ENCODE measurements around the gene EEF1AKMT3.

The EEF1AKMT3 gene

DNA sequence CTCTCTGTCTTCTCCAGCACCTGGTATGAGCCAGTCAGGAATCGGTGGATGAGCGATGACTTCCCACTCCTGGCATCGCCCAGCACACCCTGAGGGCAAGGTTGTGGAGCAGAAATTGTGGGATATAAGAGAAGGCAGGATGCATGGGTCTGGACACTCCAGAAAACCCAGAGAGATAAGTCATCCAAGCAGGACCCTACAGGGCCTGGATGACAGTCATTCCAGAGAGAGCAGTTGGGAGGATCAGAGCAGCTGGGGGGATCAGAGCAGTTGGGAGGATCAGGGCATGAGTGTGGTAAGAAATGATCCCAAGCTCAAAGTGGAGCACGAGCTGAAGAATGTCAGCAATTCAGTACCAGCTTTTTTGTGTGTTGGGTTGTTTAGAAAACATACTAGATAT, 37.8 kb upstream of the EEF1AKMT3 start:
- DNase-seq, result no peak

DNA sequence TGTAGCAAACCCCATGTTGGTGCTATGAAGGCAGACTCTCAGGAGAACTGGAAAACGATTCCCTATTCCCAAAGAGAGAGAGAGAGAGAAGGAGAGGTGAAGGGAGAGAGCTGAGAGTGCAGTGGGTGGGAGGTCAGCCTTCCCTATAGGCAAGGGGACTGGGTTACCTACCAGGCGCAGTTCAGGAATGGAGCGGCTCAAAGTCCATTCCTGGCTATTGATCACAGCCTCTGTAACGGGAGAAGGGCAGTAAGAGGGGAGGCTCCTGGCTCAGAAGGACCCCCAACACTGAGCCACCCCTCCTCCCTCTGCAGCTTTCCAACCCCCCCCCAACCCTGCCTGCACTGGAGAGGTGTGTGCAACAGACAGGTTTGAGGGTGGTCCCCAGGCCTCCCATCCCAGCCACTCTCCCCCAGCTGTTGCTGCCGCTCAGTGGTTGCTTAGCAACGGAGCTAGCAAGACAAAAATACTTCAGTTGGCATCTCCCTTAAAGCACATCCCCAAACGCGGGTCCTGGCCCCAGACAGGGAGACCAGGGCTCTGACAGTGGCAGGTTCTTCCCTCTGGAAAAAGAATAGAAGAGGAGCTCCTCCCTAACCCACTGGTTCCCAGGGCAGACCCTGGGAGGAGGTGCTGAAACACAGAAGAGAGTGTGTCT, 37.1 kb upstream of the EEF1AKMT3 start:
- DNase-seq, result peak in 8 of 58 donors; percentile 11 to 37 (median 22)

DNA sequence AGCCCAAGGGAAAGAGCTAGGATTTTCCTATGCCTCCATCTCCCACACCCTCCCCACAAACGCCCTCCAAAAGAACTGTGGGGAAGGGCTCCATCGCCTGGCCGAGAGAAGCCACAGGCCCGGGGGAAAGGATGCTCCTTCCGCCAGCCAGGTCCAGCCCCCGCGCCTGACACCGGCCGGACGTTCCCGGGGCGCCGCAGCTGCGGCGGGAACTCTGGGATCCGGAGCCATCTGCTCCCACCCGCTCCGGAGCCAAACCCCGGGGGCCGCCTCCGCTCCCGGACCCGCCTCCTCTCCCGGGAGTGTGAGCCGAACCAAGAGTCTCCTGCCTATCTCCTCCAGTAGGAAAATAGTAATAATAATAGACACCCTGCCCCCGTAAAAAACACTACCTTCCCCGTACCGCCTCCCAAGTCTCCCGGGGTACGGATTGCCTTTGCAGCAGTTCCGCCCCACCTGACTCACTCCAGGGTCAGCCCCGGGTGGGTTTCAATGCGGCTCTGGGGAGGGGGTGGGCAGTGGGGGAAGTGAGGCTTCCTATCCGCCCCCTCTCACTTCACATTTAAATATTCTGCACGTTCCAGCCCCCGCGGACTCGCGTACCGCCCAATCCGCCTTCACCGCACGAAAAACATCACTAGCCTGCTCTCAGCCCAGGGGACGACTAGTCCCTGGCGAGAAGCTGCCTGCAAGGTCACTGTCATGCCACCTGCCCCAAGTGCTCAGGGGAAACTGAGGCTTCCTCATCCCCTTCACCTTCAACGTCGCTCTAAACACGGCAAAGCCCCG, 36.3 kb upstream of the EEF1AKMT3 start:
- peak in 40 of 58 donors; percentile 9 to 80 (median 34) for DNase-seq

DNA sequence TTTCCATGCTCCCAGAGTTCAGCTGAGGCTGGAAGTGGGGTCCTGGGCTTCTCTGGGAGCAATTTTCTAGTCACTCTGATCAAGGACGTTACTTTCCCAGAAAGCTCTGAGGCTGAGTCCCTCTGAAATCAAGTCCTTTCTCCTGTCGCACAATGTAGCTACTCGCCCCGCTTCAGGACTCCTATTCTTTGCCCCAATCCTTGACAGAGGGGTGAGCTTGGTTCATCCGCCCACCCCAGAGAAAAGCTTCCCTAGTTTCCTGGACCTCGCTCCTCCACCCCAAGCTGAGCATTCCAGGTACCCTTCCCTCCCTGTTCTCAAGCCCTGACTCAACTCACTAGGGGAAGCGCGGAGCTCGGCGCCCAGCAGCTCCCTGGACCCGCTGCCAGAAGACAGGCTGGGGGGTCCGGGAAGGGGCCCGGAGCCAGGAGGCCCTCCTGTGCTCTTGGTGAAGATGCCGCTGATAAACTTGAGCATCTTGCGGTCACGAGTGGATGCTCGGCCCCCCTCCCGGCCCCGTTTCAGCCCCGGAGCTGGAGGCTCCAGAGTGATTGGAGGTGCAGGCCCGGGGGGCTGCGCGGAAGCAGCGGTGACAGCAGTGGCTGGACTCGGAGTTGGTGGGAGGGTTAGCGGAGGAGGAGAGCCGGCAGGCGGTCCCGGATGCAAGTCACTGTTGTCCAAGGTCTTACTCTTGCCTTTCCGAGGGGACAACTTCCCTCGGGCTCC, 35.5 kb upstream of the EEF1AKMT3 start:
- peak in 1 of 58 donors; percentile 31 for DNase-seq

DNA sequence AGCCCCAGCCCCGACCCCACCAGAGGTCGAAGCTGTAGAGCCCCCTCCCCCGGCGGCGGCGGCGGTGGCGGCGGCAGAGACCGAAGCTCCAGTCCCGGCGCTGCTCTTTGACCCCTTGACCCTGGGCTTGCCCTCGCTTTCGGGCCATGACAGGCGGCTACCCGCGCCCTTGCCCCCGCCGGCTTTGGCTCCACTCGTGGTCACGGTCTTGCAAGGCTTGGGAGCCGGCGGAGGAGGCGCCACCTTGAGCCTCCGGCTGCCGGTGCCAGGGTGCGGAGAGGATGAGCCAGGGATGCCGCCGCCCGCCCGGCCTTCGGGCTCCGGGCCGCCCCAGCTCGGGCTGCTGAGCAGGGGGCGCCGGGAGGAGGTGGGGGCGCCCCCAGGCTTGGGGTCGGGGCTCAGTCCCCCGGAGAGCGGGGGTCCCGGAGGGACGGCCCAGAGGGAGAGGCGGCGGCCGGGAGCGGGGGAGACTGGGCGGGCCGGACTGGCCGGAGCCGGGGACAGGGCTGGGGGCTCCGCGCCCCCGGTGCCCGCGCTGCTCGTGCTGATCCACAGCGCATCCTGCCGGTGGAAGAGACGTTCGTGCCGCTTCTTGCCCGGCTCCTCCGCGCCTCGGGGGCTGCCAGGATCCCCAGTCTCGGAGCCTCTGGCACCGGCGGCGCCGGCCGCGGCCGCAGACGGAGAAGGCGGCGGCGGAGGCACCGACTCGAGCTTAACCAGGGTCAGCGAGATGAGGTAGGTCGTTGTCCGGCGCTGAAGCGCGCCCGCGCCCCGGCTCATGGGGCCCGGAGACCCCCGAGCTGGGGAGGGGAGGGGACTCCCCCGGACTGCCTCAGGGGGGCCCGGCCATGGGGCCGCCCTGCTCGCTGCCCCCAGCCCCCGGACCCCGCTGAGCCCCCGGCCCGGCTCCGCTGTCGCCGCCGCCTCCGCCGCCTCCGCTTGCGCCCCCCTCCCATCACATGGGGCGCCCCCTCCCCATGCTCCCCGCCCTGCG, 34.6 kb upstream of the EEF1AKMT3 start:
- DNase-seq, result peak in 6 of 58 donors; percentile 9 to 39 (median 15)

DNA sequence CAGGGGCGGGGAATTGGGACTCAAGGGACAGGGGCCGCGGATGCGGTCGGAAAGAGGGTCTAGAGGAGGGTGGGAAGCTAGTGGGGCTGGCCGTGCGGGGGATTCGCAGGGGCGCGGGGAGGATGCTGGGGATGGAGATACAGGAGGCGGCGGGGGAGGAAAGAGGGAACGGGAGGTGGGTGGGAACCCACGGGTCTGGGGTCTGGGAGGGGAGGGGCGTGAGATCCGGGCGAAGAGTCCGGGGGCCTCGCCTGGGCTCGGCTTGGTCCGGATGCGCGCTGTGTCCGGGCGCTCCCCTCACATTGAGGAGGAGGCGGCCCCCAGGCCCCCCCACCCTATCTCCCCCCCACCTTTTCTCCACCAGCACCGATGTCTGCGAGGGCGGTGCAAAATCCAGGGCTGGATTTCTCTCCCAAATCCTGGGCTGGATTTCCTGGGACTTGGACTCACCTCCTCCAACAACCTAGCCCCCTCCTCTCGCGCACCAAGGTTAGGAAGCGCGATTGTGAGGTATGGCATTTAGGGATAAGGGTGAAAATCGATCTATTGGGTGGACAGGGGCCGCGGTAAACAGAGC, 33.7 kb upstream of the EEF1AKMT3 start, which contains the start of gene AGAP2:
AGAP2 (minus strand) TSS at position 82 of the 577 bp plus-strand sequence. CDS start 496 bp downstream, outside the sequence.
- DNase-seq, result peak in 35 of 58 donors; percentile 12 to 74 (median 42)

DNA sequence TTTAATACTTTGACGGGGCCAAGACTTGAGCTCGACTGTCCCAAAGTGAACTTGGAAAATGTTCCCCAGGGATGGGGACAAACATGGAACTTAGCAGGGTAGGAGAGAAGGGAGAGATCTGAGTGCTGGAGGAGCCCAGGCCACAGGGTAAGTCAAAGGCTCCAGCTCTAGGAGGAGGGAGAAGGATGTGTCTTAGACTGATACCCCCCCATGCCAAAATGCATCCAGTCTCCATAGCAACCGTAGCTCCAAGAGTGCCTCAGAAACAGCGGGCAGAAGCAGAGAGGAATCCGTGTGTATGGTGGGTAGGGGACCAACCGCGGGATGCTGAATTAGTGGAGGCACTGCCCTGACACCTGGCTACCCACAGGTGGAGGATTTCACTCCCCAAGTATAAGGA, 33.0 kb upstream of the EEF1AKMT3 start:
- peak in 5 of 58 donors; percentile 5 to 24 (median 15) for DNase-seq

DNA sequence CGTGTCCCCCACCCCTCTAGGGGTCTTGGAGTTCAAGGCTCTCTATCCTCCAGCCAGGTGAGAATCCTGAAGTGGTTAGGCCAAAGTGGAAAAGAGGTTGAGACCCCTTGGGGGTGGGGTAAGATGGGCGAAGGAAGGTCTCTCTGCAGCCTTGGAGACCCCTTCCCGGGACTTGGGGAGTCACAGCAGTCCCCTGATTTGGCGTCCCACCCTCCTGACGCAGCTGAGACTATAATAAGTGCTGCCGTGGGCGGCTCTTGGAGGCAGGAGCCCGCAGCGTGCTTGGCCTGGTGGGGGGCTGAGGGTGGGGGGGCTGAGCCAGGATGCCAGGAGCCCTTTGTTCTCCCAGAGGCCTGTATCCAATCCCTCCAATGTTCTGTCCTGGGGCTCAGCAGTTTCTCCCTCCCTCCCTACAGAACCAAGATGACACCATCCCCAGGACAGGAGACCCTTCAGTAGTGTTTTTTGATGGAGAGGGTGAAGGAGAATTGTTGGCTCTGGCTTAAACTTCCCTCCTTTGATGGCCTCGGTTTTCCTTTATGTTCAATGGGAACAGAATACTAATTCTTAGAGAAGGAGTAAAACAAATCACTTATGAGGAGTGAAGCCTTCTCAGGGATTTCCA, 32.4 kb upstream of the EEF1AKMT3 start:
- peak in 5 of 58 donors; percentile 11 to 26 (median 17) for DNase-seq

DNA sequence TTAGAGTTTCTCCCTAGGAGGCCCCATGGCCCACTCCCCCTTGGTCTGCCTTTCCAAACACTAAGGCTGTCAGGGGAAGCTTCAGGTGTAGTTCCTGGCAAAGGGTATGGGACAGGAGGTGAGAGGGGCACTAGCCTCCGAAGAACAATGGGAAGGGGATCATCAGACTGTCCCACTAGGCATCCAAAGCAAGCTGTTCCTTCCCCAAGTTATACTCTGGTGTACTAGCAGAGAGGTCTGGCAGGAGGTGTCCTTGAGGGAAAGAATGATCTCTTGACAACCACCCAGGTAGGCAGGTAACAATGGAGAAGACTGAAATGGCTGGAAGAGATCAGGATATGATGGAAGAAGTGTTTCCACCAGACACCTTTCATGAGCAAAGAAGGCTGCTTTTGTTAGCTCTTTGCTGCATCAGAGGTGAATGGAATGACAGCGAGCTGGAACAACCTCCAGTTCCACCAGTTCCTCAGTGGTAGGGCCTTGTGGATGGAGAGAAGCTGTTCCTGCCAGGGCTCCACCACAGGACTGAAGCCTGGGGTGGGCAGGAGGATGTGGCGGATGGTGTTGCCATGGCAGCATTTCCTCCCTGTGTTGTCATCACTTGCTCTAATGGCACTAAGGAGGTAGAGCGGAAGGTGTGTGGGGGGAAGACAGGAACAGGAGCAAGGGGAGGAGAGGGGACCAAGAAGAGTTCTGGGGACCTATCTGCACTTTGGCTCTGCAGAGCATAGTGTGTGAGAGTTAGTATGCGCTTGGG, 31.6 kb upstream of the EEF1AKMT3 start:
- DNase-seq, result peak in 21 of 58 donors; percentile 10 to 64 (median 26)

DNA sequence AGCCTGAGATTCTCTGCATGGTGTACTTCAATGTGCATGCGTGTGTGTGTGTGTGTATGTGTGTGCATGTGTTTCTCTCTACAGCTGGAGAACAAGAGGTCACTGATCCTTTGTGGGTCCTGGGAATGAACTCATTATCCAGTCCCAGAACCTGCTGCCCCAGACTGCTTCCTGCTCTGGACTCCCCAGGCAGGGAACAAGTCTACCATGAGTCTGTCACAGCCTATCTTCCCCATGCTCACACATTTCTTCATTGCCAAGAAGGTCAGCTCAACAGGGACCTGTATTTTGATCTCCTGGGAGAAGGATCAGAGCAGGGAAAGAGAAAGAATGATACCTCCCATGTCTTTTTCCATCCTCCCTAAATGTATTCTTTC, 31.0 kb upstream of the EEF1AKMT3 start:
- DNase-seq, result no peak

DNA sequence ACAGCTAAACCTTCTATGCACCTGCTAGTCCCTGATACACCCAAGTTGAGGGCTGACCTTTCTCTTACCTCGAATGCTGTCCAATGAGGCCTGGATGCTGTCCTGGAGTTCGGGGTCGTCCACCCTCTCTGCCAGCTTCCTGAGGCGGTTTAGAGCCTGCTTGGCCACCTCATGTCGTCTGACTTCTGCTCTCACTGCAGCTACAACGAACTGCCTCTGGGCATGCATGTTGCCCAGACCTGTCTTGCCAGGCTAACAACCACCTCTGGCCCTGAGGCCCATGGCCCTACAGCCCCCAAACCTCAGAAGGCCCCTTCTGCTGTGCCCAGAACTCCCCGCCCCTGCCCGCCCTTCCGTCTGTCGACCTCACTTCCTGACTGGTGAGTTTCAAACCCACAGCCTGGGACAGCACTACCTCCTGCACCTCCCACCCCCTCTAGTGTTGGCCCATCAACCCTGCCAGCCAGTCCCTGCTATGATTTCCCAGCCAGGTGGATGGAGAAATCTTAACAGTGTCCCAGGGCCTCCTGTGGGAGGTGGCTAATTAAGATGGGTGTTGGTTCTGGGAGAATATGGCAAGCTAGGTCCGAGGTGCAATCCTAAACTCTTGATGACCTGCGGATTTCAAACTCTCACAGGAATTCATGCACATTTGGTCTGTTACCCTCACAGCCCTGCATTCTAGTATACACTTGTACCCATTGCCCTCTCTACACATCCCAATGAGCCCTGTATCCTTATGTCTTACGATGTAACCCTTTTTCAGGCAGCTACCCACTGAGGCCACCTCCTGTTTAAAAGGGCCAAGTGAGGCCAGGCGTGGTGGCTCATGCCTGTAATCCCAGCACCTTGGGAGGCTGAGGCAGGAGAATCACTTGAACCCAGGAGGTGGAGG, 30.3 kb upstream of the EEF1AKMT3 start:
- no peak for DNase-seq

DNA sequence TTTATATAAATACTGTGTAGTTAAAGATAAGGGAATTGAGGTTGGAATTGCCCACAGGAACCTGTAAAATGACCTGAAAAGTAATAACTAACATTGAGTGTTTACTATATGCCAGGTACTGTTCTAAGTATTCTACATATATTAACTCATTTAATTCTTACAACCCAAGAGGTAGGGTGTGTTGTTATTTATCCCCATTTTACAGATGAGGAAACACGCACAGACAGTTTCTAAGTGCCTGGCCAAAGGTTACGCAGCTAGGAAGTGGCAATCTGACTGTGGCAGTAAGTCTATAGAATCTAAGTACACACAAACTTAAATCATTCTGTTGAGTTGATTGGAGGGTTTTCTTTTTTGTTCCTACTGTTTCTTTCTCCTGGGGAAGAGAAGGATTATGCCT, 28.6 kb upstream of the EEF1AKMT3 start:
- no peak for DNase-seq

DNA sequence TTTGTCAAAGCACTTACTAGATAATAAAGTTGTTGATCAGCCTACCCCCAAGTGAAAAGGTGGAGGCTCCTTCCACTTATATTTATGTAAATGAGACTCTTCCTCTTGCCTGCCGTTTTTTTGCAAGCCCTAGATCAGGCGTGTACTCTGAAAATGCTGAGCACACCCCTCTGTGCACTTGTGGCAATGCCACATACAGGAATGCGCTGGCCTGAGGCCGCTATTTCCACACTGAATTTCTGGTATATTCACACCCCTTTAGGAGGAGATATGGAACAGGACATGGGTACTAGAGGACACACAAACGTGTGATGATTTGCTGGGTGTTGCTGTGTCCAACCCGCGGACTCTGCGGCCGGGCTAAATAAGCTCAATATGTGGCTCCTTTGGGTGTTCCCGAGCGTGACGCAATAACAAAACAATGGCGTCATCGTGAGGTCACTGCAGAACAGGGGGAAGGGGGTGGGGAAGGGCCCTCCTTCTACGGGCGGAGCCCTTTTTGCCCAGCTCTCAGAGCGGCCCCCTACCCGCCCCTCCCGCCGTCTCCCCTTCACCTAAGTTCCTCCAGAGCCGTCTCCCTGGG, 28.1 kb upstream of the EEF1AKMT3 start:
- peak in 29 of 58 donors; percentile 49 to 90 (median 73) for DNase-seq

DNA sequence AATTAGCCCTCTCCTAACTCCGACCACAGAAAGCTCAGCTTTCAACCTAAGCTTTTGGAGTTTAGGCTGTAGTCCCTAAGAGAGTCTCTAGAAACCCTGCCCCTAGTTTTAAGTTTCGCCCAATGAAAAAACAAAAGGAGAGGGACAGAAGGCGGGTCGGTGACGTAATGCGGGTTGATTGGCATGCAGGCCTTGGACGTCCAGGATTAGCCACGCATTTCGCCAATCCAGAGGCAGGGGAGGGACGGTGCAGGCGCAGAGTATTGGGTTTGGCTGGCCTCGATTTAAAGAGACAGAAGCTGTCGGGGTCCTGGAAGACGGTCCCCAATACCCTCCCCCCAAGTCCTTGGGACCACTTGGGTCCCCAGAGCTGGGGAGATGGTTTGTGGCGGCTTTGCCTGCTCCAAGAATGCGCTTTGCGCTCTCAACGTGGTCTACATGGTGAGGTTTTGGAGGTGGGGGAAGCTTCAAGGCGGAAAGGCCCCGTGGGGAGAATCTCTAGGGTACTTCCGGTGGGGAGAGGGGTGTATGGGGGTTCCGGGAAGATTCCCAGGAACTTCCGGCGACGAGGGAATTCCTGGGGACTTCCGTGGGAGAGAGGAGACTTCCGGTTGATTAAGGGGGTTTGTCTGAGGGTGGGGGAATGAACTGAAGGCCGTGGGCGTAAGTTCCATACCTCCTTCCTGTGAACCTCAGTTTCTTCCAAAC, 27.5 kb upstream of the EEF1AKMT3 start, which contains the start of gene TSPAN31:
TSPAN31 (plus strand) TSS at position 263 of the 708 bp plus-strand sequence; CDS start at position 379, 116 bp downstream.
- peak; percentile 60 to 99 (median 94) for DNase-seq

DNA sequence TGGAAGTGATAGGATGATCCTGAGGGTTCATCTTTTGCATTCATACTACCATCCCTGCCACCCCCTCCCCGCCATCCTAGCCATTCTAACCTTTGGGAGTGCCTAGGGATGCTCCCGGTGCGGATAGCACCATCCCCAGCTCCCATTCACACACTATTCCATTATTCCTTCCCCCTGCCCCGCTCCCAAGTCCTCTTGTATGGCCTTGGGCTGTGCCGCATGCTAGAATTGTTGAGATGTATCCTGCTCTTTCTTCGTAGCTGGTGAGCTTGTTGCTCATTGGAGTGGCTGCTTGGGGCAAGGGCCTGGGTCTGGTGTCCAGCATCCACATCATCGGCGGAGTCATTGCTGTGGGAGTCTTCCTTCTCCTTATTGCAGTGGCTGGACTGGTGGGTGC, 26.9 kb upstream of the EEF1AKMT3 start:
- DNase-seq, result peak in 1 of 58 donors; percentile 59

DNA sequence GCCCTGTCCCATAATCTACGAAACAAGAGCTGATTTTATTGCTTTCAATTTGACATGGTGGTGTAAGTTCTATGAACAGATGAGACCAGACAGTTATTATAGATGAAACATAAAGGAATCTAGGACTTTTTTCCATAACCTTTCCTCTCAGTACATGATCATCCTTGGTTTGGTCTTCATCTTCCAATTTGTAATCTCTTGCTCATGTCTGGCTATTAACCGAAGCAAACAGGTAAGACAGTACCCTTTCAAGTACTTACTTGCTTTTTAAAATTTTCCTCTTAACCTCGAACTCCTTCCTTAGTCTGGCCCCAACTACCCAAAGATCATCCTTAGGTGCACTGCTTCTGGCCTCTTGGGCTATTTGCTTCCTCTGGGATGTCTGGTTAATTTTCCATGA, 26.4 kb upstream of the EEF1AKMT3 start:
- DNase-seq, result no peak

DNA sequence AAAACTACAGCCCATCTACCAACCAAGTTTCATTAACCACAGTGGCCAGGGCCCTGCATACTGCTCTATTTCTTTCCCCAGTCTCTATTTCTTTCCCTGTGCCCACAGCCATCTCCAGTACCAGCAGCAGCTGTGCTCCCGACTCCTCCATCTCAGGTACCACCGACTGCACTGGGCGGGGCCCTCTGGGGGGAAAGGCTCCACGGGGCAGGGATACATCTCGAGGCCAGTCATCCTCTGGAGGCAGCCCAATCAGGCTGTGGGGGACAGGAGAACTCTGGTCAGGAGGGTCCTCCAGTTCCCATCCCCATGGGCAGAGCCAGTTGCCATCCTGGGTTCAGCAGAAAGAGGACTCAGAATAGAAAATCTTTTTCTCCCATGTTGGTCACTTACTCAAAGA, 23.4 kb upstream of the EEF1AKMT3 start:
- no peak for DNase-seq
